M059J (cell line): ENCODE data around the gene FN3KRP. TPM values are rescaled to one million over a fixed set of nuclear protein-coding genes. Genes with fewer than 3 reads are reported as not detected.
"Not testable (repeated sequence)": the region's sequence is repeated elsewhere in the genome, so short reads cannot be mapped to it uniquely, and the experiment has no call there.

Experiments
- DNase-seq: peaks from one replicate; pipeline ENCODE4 v3.0.0-alpha.2; 2012; ENCODE audit warnings: low read depth
- total RNA-seq: library from RNA; depleted of rRNA; stranded (reverse); fragments of >200 nt; shearing (Covaris generic); gene quantifications from 2 replicates; pipeline ENCODE4 v1.2.3, GENCODE V29; 2014

Gene FN3KRP
- total RNA-seq, 1 experiment from 2014 or later: 32.8 TPM

- no peak for DNase-seq
Measured at GRCh38 chr17:82743344-82744219, 27.1 kb downstream of the FN3KRP start.

GRCh38 chr17:82744736-82745135 lies 28.2 kb downstream of the FN3KRP start:
- not testable (repeated sequence) for DNase-seq

GRCh38 chr17:82745524-82745923 lies 29.0 kb downstream of the FN3KRP start:
- no peak for DNase-seq

GRCh38 chr17:82748756-82749155 lies 32.2 kb downstream of the FN3KRP start:
- no peak for DNase-seq

- no peak for DNase-seq
Measured at GRCh38 chr17:82750241-82750908, 33.9 kb downstream of the FN3KRP start.

- no peak for DNase-seq
Measured at GRCh38 chr17:82751171-82751570, 34.7 kb downstream of the FN3KRP start.

- DNase-seq: peak; percentile 79
Measured at GRCh38 chr17:82751571-82752370, 35.3 kb downstream of the FN3KRP start, which contains the start of gene TBCD. Gene TBCD, plus strand, starts transcription at chr17:82752065. Its CDS starts 129 bp downstream, at chr17:82752194.

GRCh38 chr17:82752371-82753200 lies 36.1 kb downstream of the FN3KRP start:
- DNase-seq: peak; percentile 50

- no peak for DNase-seq
Measured at GRCh38 chr17:82753201-82753464, 36.6 kb downstream of the FN3KRP start.

- DNase-seq: no peak
Measured at GRCh38 chr17:82754297-82755208, 38.0 kb downstream of the FN3KRP start.

- no peak for DNase-seq
Measured at GRCh38 chr17:82756166-82756565, 39.7 kb downstream of the FN3KRP start.

- no peak for DNase-seq
Measured at GRCh38 chr17:82765371-82765770, 48.9 kb downstream of the FN3KRP start.

- peak; percentile 19 for DNase-seq
Measured at GRCh38 chr17:82767041-82767754, 50.7 kb downstream of the FN3KRP start.

GRCh38 chr17:82769041-82769440 lies 52.5 kb downstream of the FN3KRP start:
- DNase-seq: no peak

GRCh38 chr17:82772026-82772425 lies 55.5 kb downstream of the FN3KRP start:
- DNase-seq: peak; percentile 33

- not testable (repeated sequence) for DNase-seq
Measured at GRCh38 chr17:82774456-82774855, 58.0 kb downstream of the FN3KRP start.

GRCh38 chr17:82775001-82775823 lies 58.7 kb downstream of the FN3KRP start:
- no peak for DNase-seq

- no peak for DNase-seq
Measured at GRCh38 chr17:82776454-82776853, 59.9 kb downstream of the FN3KRP start.
